ENCODE data around the gene ZSCAN30. TPM values are rescaled to one million over a fixed set of nuclear protein-coding genes. Genes with fewer than 3 reads are reported as not detected.

ZSCAN30 gene
- total RNA-seq, result 13.2 TPM
- long read RNA-seq, partial matches to known transcripts, result 1 of 8 reads
- long read RNA-seq, other reads (novel, unspliced or antisense), result 5 of 8 reads

DNA sequence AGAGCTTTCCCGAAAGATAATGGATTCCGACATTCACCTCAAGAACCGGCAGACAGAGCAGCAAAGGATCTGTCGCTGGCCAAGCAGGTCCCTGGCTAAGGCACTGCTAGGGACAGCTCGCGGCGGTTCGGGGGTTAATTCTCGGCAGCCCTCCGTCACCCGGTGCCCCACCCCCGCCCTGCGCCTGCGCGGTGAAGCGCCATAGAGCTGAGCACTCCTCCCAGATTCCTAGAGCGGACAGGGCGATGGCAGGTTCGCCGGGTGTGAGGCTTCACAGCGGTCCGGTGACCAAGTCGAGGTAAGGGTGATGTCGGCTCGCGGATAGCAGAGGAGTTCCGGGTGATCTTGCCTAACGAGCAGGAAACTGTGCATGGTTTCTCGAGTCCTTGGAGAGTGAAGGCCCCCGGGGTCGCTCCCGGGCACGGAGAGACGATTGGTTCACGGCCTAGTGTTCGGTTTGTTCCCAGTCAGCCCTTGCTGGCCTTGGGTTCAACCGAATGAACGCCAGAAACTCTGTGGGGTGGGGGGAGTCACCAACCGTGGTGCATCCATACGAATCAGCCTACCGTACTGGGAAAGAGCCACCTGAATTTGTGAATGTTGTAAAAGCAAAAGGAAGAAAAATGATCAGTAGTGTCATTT is at the start of gene ZSCAN30:
ZSCAN30 (minus strand) TSS at position 136 of the 642 bp plus-strand sequence. CDS start 25,877 bp downstream, outside the sequence.
- ATAC-seq, result peak; percentile 100
- DNase-seq, result peak; percentile 96
- intact Hi-C loops (cut with micrococcal nuclease), result no loop called here

GRCh38 chr18:35337286-35337685 is 47.3 kb upstream of the ZSCAN30 start:
- ATAC-seq (no peak), DNase-seq (no peak)
- intact Hi-C loops (cut with micrococcal nuclease), result no loop called here

DNA sequence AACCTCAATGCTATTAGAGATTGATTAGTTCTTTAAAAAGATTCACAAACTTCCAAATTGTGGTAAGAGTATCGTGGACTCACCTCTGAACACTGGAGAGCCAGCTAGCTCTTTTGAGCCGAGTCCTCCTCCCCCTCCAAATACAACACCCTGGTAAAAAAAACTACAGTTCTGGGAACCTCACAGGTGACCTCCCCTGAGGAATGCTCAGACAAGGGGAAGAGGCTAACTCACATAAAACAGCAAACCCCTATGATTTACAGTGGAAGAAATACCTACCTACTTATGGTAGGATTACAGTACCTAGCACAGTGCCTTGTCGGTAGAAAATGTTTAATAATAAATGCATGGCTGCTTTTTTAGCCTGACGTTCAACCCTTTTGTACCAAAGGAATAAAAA is 45.8 kb upstream of the ZSCAN30 start:
- DNase-seq, result no peak
- intact Hi-C loops (cut with micrococcal nuclease), result no loop called here
- ATAC-seq, result no peak

GRCh38 chr18:35334821-35335220 is 44.8 kb upstream of the ZSCAN30 start:
- intact Hi-C loops (cut with micrococcal nuclease), result no loop called here
- ATAC-seq (no peak), DNase-seq (no peak)

DNA sequence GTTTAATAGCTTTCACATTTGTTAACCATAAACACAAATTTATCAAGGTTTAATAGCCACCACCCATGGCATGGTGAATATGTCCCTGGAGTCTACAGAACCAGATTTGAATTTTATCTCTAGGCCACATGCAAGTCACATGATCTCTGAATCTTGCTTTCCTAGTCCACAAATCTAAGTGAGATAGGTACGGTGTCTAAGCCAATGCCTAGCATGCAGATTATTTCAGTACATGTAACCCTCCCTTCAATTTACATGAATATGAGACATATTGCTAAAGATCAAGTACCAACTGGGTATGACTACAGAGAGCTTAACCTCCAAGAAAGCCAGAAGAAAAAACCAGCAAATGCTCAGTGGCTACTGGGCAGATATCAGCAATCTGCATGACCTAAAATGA is 44.2 kb upstream of the ZSCAN30 start:
- DNase-seq (no peak), ATAC-seq (no peak)
- intact Hi-C loops (cut with micrococcal nuclease), result no loop called here

DNA sequence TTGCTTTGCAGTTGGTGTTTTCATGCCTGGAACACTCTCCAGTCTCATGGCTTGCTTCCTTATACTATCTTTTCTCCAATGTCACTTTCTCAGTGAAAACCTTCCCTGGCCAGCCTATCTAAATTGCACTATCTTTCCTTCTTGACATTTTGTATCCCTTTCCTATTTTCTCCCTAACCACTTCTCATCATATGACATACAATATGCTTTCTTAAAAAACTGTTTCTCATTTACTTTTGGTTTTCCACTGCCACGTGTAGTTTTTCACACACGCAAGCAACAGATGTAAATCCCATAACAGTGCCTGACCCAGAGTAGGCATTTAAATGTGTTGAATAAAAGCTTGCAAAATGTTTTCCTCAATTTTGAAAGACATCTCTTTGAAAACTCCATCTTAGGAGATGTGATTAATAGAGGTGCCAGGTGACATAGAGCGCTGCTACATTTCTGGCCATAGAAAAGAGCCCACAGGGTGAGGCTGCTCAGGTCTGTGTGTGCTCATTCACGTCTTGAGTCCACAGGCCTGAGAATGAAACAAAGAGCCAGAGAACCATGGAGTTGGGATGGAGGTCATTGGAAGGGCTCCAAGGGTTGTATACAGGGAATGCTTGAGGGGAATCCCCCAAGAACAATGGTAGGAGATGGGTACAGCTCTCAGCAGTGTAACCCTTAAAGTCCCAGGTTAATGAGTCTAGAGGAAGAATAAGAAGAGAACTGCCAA is 41.5 kb upstream of the ZSCAN30 start:
- intact Hi-C loops (cut with micrococcal nuclease), result no loop called here
- ATAC-seq, result peak; percentile 28

DNA sequence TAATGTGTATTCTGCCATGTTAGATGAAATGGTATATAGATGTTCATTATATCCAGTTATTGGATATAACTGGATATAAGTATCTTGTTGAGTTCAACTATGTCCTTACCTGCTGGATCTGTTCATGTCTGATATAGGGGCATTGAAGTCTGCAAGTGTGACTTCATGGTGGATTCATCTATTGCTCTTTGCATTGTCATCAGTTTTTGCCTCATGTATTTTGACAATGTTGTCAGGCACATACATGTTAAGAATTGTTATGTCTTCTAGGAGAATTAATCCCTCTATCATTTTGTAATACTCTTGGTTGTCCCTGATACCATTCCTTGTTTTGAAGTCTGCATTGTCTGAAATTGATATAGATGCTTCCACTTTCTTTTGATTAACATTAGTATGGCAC is 38.8 kb upstream of the ZSCAN30 start:
- DNase-seq (no peak), ATAC-seq (no peak)
- intact Hi-C loops (cut with micrococcal nuclease), result no loop called here

More for the DNA sequence above, 41.5 kb upstream of the ZSCAN30 start:
- DNase-seq, result no peak

GRCh38 chr18:35326695-35327387 is 36.8 kb upstream of the ZSCAN30 start:
- DNase-seq, result no peak
- intact Hi-C loops (cut with micrococcal nuclease), result no loop called here
- ATAC-seq, result no peak

DNA sequence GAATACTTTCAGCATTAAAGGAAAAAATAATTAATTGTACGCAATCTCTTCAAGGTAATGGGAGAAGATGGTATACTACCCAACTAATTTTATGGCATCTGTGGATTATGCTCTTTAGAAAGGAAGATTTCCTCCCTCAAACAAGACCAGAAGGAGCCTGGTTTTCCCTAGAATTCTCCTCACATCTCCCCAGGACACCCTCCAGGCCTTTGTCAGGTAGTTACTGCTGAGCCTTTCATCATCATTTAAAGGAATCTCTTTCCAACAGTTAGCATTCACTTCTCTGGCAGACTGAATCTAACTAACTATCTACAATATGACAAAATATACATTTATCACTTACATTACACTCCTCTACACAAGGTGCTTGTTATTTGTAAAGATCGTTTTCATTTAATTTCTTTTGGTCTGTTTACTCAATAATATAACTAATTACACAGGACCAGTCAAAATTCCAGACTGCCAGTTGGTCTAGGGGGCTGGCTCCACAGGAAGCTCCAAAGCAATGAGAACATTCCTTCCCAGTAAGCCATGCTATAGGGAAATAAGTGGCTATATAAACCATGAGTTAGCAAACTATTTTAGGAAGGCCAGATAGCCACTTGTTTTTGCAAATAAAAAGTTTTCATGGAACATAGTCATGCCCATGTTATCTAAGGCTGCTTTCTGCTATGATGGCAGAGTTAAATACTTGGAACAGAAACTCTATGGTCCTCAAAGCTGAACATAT is 35.1 kb upstream of the ZSCAN30 start:
- ATAC-seq (no peak), DNase-seq (no peak)
- intact Hi-C loops (cut with micrococcal nuclease), result no loop called here

GRCh38 chr18:35322486-35323458 is 32.7 kb upstream of the ZSCAN30 start:
- intact Hi-C loops (cut with micrococcal nuclease), result no loop called here
- DNase-seq (no peak), ATAC-seq (no peak)

GRCh38 chr18:35311496-35311895 is 21.5 kb upstream of the ZSCAN30 start:
- intact Hi-C loops (cut with micrococcal nuclease), result no loop called here
- DNase-seq (no peak), ATAC-seq (no peak)

DNA sequence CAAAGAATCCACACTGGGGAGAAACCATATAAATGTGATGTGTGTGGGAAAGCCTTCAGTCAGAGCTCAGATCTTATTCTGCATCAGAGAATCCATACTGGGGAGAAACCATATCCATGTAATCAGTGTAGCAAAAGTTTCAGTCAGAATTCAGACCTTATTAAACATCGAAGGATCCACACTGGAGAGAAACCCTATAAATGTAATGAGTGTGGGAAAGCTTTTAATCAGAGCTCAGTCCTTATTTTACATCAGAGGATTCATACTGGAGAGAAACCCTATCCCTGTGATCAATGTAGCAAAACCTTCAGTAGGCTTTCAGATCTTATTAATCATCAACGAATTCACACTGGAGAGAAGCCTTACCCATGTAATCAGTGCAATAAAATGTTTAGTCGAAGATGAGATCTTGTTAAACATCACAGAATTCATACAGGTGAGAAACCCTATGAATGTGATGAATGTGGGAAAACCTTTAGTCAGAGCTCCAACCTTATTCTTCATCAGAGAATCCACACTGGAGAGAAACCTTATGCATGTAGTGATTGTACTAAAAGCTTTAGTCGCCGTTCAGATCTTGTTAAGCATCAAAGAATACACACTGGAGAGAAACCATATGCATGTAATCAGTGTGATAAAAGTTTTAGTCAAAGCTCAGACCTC is 16.7 kb upstream of the ZSCAN30 start:
- intact Hi-C loops (cut with micrococcal nuclease), result no loop called here
- no peak for ATAC-seq

GRCh38 chr18:35303610-35304009 is 13.6 kb upstream of the ZSCAN30 start:
- intact Hi-C loops (cut with micrococcal nuclease), result no loop called here
- no peak for DNase-seq

More for the DNA sequence above, 16.7 kb upstream of the ZSCAN30 start:
- DNase-seq, result no peak

GRCh38 chr18:35296060-35296459 is 6.0 kb upstream of the ZSCAN30 start:
- ATAC-seq, result peak; percentile 80
- intact Hi-C loops (cut with micrococcal nuclease), result no loop called here
- DNase-seq, result no peak

More at GRCh38 chr18:35303610-35304009, 13.6 kb upstream of the ZSCAN30 start:
- peak; percentile 60 for ATAC-seq

DNA sequence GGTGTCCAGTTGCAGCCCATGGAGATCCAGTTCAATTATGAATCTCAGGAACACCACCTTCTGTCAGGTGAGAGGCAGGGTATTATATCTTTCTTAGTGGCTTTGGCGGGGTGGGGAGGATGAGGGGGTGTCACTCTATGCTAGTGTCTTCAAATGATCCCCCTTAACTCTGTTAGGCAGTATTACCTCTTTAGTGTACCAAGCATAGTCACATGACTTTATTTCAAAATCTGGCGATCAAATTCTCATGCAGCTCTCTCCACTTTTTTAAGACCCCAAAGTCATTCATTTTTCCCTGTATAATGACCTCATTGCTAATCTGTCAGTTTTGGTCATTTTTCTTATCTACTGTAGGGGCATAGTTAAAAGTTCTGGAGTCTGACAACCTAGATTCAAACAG is 1.1 kb upstream of the ZSCAN30 start:
- intact Hi-C loops (cut with micrococcal nuclease), result no loop called here
- ATAC-seq (no peak), DNase-seq (no peak)

DNA sequence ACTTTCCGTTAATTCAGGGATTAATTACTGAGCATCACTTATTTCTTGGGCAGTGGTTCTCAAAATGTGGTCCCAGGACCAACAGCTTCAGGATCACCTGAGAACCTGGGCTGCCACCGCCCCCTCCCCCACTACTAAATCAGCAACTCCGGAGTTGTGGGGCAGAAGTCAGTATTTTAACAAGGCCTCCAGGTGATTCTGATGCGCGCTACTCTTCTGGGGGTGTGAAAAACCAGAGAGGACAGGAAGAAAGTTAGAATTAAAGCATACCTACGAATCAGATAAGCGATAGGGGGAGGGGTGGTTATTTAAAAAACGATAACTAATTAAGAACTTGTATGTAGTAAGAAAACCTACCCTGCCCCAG is 319 bp downstream of the ZSCAN30 start:
- peak; percentile 49 for ATAC-seq
- peak; percentile 30 for DNase-seq
- intact Hi-C loops (cut with micrococcal nuclease), result no loop called here

DNA sequence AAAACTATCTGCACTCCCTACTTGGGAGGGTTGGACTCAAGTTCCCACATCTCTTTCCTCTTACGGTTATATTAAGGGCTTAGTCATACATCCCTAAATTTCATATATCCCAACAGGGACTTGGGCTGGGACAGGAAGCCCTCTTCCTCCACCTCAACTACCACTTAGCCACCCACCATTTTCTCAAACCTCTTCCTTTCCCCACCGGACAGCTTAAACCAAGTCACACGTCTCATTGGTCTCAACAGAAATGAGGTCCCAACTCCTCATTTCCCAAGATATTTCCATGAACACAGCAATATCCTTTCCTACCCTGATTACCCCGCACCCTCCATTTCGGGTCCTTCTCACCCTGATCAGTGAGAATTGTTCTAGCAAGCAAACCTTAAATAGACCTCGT is 736 bp downstream of the ZSCAN30 start:
- ATAC-seq (peak; percentile 8), DNase-seq (no peak)
- intact Hi-C loops (cut with micrococcal nuclease), result no loop called here

DNA sequence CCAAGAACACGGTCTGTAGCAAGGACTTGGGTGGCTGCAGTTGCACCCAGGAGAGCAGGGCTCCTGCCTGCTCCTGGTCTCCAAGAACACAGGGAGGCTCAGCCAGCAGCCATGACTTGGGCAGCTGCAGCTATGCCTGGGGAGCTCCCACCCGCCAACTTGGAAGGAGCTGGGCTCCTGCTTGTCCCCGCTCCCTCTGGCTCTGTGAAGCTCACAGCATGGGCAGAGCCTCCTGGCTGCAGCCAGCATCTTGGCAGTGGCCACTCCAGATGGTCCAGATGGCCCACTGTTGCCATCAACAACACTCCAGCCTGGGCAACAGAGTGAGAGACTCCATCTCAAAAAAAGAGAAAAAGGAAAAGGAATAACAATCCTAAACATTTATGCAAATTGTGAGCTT is 5.2 kb downstream of the ZSCAN30 start:
- intact Hi-C loops (cut with micrococcal nuclease), result no loop called here
- DNase-seq, result no peak
- ATAC-seq, result no peak

Data from left ventricle myocardium superior (tissue), 1 donor.